GF-D8 (cell line): ENCODE results near the gene NFILZ.

Experiments used
- DNase-seq: peaks from one replicate; lab custom pipeline; 2025; lab: John Stamatoyannopoulos, UW

Gene NFILZ, protein sequence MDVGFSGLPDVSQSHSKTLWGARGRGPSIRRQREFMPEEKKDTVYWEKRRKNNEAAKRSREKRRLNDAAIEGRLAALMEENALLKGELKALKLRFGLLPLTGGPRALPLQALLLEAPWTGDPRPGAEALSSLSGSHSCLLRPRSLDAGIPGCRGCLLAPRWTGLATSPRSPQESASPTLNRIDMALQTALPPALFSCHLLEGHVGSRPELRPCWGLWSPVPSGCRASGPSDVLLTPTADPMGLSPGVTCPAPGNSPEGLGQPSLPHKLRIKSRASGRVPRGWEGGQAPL

DNA sequence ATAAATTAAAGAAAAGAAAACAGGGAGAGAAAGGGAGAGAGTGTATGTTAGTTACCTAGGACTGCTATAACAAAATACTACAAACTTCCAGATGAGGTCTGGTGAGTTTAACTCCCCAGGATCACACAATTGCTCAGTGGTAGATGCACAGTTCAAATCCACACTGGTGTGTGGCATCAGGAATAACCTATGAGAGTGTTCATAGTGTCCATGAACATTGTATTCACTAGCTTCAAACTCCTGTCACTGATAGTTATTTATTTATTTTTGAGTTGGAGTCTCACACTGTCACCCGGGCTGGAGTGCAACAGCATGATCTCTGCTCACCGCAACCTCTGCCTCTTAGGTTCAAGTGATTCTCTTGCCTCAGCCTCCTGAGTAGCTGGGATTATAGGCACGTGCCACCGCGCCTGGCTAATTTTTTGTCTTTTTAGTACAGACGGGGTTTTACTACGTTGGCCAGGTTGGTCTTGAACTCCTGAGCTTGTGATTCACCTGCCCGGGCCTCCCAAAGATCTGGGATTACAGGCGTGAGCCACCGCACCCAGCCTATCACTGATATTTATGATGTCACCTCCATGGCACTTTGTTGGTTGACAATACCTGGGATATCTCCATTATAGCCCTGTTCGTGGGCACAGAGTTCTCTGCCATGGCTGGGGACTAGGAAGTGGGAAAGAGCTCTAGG, at the start of gene NFILZ:
Gene NFILZ, plus strand, starts transcription at position 638 of the 688 bp plus-strand sequence. CDS start 46,133 bp downstream, outside the sequence.
- DNase-seq = no peak

DNA sequence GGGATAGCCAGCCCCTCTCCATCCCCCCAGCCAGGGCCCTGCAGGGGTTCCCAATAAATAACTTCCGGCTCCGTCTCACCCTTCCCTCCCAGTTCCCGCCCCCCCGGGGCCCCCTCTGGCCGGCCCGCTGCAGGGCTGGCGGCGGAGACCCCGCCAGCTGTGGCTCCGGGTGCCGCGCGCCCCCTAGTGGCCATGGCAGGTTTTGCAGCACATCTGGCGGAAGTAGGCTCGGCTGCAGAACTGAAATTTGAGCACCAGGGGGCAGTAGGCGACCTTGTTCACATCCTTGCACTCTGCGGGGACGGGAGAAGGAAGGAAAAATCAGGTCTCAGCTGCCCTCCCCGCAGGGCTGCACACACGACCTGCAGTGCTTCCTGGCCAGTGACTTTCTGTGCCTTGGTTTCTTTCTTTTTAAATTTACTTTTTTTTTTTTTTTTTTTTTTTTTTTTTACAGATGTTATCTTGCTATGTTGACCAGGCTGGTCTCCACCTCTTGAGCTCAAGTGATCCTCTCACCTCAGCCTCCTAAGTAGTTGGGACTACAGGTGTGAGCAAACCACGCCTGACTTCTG, 49.6 kb upstream of the NFILZ start:
- DNase-seq = peak; percentile 21

DNA sequence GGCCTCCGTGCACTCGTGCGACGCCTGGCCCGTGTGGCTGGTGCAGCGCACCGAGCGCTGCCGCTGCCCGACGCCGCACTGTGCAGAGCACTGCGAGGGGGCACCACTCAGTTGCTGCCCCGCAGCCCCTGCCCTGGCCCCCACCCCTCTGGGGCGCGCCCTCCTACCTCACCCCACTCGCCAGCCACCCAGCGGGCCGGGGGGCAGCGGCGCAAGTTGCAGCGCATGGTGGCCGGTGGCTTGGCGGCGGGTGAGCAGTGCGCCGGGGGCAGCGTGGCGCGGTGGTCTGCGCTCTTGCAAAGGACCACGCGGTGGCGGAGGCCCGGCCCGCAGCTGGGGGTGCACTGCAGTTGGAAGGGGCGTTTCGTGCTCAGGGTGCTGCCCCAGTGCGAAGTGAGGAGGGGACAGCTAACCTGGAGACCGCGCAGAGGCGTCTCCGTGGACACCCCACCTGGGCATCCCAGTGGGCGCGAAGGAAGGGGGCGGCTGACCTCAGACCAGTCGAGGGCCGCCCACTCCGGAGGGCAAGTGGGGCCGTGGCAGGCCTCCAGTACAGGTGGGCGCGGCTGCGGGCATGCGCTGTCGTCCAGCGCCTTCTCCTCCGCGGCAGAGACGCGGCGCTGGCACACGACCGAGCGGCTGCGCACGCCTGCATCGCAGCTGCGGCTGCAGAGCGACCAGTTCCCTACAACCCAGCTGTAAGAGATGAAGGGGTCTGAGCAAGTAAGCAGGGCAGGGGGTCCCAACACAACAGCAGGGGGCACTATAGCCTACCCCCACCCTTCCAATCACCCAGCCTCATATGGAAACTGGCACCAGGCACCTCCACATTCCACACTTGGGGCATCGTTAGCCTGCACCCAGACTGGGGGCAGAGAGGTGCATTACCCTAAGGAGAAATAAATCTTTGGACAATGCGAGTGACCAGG, 45.2 kb upstream of the NFILZ start:
- no peak for DNase-seq

DNA sequence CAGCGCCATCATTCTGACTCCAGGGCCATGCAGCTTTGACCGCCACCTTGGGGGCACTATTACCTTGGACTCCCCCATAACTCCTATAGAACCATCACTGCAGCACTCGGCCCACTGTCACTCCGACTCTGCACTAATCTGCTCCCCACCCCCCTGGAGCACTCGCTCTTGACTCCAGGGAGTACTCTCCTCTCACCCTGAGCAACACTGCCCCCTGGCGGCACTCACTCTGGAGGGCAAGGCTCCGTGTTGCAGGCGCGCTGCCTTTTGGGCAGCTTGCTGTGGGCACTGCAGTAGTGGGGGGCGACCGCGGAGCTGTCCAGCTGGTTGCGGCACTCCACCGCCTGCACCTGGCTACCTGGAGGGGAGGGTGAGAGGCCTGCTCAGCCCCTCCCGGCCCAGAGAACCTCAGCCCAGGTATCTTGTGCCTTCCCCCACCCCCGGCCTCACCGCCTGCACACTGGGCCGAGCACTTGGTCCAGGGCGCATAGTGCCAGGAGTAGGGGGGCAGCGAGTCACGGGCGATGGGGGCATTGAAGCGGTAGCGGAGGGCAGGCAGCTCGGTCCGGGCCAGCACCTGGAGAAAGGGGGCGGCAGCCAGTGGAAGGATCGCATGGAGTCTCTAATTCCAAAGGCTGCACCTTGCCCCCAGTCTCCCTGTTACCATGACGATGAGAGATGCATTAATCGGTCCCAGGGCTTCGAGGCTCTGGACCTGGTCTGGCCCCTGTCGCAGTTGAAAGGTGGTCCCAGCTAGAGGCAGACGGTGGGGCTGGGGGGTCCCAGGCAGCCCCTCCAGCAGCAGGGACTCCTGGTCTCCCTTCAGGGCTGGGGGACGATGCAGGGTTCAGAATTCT, 44.3 kb upstream of the NFILZ start:
- no peak for DNase-seq

DNA sequence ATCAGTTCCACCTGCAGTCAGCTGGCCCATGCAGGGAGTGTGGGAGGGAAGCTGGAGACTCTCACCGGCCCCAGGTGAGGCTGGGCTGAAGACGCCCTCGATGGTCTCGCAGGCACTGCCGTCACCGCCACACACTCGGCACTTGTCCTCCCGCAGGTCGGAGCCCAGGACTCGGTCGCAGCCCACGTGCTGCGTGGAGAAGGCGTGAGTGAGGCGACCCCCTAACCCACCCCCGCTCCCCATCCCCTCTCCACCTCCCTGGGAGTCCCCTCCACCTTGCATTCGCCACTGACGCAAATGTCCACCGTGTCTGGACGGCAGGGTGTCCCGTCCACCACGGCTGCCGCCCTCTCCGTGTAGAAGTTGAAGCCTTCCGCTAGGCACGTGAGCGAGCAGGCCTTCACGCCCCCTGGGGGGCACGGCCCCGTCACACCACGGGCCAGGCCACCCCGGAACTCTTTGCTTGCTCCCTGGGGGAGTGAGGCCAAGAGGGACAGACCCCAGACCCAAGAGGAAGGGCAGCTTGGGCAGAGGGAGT, 41.2 kb upstream of the NFILZ start:
- no peak for DNase-seq

DNA sequence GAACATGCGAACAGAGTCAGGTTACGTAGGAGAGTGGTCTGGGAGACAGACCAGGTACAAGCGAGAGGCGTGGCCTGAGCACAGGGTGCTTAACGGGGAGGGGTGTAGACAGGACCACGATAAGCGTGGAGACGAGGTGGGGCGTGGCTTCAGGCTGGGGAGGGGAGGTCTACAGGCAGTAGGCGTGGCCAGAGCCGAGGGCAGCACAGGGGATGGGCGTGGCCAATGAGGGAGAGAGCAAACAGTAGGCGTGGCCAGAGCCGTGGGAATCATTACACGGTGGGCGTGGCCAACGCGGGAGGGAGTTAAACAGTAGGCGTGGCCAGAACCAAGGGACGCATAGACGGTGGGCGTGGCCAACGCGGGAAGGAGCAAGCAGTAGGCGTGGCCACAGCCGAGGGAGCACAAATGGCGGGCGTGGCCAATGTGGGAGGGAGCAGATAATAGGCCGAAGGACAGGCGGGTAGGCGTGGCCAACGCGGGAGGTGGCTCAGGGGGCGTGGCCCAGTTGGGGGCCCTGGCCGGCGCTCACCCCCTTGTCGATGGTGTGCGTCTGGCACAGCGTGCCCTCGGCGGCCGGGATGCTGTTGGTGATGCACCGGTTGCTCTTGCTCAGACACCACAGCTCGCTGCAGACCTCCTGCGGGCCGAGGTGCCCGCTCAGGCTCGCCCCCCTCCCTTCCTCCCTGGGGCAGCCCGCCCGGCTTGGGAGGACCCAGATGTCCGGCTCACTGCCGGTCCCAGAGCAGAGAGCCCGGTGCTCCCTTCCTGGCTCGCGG, 38.0 kb upstream of the NFILZ start:
- no peak for DNase-seq

DNA sequence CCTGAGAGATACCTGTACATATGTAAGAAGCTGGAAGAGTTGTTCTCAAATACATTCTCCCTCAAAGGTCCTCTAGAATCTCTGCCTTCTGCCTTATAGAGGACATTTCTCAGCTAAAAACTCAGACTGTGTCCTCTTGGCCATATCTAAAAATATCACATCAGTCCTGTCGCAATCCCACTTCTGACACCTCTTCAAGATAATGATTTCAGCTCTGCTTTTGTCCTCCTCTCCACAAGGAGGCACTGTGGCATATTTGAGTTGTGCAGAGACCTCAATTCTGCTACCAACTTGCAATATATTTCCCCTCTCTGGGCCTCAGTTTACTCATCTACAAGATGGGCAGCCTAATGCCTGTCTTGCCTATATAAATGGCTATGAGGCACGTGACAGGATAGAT, 36.5 kb upstream of the NFILZ start:
- DNase-seq = no peak

DNA sequence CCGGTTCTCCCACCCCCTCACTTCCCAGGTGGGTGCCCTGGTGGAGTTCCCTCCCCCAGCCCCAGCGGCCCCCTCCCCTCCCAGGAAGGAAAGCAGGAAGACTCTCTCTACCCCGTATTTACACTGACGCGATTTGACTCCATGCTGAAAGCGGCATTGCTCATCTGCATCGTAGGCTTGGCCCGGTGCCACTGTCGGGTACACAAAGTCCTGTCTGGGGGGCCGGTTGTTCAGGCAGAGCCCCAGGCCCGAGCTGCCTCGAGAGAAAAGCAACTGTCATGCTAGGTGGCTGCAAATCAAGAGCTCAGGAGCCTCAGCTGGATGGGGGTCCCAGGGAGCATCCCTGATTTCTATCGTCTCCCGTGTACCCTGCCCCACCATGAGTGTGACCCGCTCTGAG, 34.8 kb upstream of the NFILZ start:
- no peak for DNase-seq

DNA sequence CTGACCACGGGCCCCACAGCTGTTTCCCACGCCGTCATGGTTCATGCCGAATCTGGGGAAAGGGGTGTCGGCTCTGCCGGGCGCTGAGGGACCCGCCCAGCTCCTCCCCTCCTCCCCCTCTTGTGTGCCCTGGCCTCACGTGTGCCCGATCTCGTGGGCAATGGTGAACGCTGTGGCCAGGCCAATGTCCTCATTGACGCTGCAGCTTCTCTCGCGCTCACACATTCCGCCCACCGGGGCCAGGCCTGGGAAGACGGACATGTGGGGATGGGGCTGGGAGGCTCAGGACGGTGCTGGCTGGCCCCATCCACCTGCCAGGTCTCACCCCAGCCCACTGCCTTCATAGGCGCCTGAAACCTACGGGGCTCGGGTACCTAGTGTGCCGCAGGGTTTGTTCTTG, 34.3 kb upstream of the NFILZ start:
- no peak for DNase-seq

DNA sequence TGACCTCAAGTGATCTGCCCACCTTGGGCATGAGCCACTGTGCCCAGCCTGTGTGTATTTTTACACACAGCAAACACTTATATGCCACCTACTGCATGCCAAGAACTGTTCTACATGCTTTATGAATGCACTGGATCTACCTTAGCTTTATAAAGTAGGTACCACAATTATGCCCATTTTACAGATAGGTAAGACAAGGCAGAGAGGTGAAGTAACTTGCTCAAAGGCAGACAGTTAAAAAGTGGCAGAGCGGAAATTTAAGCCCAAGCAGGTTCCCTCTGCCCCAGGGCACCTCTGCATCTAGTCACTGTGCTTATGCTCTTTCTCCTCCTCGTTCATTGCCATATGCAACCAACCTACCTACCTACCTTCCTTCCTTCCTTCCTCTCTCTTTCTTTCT, 30.4 kb upstream of the NFILZ start:
- no peak for DNase-seq

DNA sequence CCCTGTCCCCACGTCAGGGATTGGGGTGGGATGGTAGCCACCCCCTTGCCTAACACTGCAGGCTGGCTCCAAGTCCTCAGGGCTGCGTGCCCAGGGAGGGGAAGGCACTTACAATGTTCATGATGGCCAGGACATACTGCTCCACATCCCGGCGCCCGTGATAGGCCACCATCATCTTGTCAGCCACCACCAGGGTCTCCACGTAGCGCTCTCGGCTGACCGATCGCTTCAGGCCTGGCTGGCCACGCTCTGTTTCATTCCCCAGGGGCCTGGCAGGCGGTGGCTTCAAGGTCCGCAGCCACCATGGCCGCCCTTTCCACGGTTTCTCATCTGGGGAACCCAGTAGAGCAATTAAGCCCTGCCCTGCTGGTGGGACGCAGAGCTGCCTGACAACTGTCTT, 29.6 kb upstream of the NFILZ start:
- DNase-seq = no peak

DNA sequence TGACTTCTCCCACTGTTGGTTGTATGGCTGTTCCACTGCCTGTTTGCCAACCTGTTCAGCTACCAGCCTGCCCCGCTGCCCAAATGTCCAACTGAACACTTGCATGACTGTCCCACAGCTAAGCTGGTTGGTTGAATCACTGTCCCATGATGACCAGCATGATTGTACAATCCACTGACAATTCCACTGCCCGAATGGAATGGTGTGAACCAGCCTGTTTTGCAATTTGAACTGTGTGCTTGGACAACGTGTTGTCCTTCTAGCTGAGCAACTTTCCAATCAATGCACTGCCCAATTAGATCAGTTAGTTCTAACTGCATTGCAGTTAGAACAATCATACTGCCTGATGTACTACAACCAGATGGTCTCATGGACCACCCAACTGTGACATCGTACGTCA, 28.6 kb upstream of the NFILZ start:
- DNase-seq = no peak

DNA sequence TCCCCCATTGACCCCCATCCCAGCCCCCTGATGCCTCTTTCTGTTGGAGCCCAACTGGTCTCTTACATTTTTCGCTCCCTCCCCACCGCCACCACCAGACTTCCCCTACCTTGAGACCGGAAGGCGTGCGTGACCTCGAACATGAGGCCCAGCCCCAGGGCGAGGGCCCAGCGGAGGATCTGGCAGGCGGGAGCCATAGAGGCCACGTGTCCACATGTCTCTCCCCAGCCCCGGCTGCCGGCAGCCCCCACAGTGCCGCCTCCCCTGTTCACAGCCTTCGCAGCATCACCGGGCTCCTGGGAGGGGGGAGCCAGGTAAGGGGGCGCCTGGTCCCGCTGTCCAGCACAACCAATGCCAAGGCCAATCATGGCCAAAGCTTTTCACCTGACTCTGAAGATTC, 24.9 kb upstream of the NFILZ start:
- no peak for DNase-seq

DNA sequence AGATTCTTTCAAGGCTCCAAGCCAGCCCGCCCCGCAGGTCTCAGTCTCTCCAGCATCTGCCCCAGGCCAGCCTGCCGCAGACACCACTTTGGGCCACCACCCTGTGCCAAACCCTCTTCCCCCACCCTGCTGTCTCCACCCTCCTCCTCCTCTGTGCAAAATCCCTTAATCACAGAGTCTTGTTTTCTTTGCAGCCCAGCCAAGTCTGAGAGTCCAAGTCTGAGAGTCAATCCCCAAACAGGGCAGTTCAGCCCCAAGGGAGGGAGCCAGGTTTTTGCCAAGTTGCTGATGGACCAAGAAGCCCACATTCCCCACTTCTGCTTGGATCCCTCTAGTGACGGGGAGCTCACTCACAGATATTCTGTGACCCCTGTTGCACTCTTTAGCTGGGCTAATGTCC, 23.0 kb upstream of the NFILZ start:
- no peak for DNase-seq

DNA sequence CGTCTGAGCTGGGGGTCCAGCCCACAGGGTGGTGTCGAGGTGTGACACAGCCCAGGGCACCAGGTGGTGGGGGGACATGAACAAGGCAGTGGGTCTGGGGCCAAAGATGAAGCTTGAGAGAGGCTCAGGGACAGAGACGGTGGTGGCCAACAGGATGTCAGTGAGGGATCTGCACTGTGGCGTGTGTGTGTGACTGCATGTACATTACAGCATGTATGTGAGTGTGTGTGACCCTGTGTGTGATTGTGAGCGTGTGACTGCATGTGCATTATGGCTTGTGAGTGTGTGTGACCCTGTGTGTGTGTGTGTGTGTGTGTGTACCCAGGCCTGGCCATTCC, 21.5 kb upstream of the NFILZ start:
- no peak for DNase-seq

DNA sequence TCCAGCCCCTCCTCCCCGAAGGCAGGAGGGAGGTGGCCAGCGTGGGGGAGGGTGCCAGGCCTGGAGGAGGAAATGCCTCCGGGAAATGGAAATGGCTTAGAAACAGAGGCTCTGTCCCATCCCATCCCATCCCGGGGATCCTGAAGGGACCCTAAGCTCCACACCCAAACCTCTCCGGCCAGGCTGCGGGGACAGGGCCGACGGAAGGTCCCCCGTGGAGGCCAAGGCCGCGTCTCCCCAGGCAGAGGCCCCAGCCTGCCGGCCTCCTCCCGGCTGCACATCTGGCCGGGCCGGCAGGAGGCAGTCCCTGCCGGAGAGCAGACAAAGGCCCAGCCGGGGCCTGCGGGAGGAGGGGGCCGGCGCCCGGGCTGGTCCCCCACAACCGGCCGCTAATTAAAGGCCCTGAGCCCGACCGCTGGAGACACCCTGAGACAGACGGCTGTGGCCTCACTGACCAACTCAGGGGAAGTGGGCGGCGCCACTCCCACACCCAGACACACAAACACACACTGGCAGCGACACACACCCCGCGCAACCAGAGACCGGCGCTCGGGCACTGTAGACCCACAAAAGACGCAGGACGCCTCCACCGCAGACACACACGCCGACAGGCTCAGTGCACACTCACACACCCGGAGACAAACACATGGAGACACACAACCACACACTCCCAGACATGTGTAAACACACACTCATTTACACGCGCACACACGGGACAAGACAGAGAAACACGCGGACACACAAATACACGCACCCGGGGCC, 21.0 kb upstream of the NFILZ start:
- DNase-seq = no peak

DNA sequence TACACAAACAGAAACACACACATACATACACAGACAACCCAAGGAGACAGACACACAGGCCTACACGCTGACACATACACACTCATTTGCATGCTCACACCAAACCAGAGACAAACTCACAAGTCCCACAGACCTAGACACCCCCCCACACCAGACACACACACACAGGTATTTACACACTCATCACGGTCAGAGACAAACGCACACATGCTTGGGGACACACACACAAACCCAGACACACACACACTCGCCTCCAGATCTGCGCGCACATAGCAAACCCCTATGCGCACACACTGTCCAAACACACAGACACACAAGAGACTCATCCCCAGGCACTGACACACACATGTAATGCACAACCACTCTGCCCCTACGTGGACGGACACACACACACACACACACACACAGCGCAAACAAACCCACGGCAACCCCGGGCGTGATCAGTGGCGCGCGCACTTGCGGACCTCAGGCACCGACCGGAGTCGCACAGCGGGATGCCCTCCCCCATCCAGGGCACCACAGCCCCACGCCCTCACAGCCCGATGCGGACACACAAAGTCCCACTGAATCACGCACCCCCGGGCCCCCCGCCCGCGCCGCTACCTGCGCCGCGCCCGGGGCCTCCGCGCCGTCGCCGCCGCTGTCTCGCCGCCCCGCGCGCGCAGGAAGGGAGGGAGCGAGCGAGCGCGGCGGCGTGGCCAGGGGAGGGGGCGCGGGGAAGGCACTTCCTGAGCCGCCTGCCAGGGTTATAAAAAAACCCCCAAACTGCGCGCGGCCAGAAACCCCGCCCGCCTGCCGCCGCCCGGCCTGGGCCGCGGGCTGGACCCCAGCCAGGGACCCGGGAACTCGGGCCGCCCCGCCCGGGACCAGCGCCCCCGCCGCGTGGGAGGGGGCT, 20.1 kb upstream of the NFILZ start, which contains the start of gene ADAMTS10:
Gene ADAMTS10, minus strand, starts transcription at position 675 of the 895 bp plus-strand sequence. CDS start 5,005 bp downstream, outside the sequence.
- no peak for DNase-seq

DNA sequence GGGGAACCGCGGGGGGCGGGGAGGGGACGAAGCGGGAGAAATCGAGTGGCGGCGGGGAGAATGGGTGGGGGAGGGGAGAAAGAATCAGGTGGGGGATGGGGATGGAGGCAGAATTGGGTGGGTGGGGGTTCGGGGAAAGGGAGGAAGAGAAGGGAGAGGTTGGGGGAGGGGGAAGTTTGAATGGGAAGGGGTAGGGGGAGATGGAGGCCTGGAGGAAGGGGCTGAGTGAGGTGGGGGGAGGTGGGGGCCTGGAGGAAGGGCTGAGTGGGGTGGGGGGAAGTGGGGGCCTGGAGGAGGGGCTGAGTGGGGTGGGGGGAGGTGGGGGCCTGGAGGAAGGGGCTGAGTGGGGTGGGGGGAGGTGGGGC, 19.5 kb upstream of the NFILZ start:
- DNase-seq = no peak
